ENCODE results near the gene FBXL15. TPM values are rescaled to one million over a fixed set of nuclear protein-coding genes. Genes with fewer than 3 reads are reported as not detected.
A peak's percentile ranks its signal among the peaks of the same experiment; 100 is the strongest.

Gene FBXL15
- total and polyA plus RNA-seq, 9 of the 15 experiments (the other 6 are each of a cell fraction or from before 2014, with no cell fraction given) = 0.08 to 25.9 (median 3.5) TPM

GRCh38 chr10:102421507-102421756, 796 bp downstream of the FBXL15 start:
- ChIA-PET POLR2A (interaction anchor here (0.9 to 5.3 kb wide), 11 partner anchors 9 to 180 kb away, joined by 3 to 34 read pairs (median 6); partner anchors contain the start of genes C10orf95, CUEDC2, GBF1 and PITX3), CTCF (ENCODE audit: low intra/inter-chr PET ratio) (no interaction called here)
- Histone ChIP-seq H3K36me3 (ENCODE audit: control insufficient read depth, insufficient read depth, low read length) (peaks cover 17% of the 10 kb centered on the region; the same call in 2 of the 3 replicates), H3K4me3 (peak overlapping the region; percentile 93), H3K9me3 (replicated peaks; ENCODE audit: control insufficient read depth, insufficient read depth, low read depth, low read length) (no peaks in the 10 kb centered on the region), H3K27me3 (ENCODE audit: control insufficient read depth in 2 of 2, insufficient read depth in 2 of 2, low read length in 2 of 2) (no peaks in the 10 kb centered on the region), H3K9ac (ENCODE audit: insufficient read depth in 1 of 2, low read depth in 2 of 2, low read length in 2 of 2) (peak overlapping the region; percentile 65 to 96), H2AFZ (ENCODE audit: low read depth, low read length) (peak overlapping the region; percentile 87; the same call in 1 of the 2 replicates), H3K9me1 (ENCODE audit: control insufficient read depth, insufficient read depth, low read length) (no peaks in the 10 kb centered on the region), H4K20me1 (replicated peaks; ENCODE audit: control insufficient read depth, insufficient read depth, low read length) (no peaks in the 10 kb centered on the region), H3K4me2 (ENCODE audit: insufficient read depth, low read length) (peak overlapping the region; percentile 74), H3K4me1 (replicated peaks in 1 of 2; ENCODE audit: control insufficient read depth in 2 of 2, insufficient read depth in 2 of 2, low read length in 2 of 2) (peaks cover 12 to 57% of the 10 kb centered on the region in 2 experiments; a peak in 4 of 5 replicates), H3K79me2 (ENCODE audit: control insufficient read depth, insufficient read depth, low read length) (peaks cover 25% of the 10 kb centered on the region), H3K27ac (ENCODE audit: extremely low read depth, low read depth, low read length) (peak overlapping the region; percentile 80)
- no peak for FAIRE-seq
- ATAC-seq = no peak
- TSS peak; percentile 74 for BruUV-seq (replicated peaks)
- in situ Hi-C loops (cut with MboI) (no loop called here), intact Hi-C loops (cut with micrococcal nuclease) (loop anchor here (1.0 to 5.0 kb wide), 2 partner anchors 26 to 41 kb away; partner anchors contain the start of gene NFKB2)
- no peak for DNase-seq (ENCODE audit: extremely low read depth in 1 of 4, low spot score in 3 of 4)
- 0% methylated on average over 6 of the region's 14 CpGs for WGBS (ENCODE audit: insufficient coverage, low coverage, missing lambda C conversion rate)
- TF ChIP-seq SPI1 (IDR thresholded peaks at IDR 0.05; ENCODE audit: borderline replicate concordance, low read depth, low read length) = no peak
- peak; percentile 41 for TF ChIP-seq RBBP5 (IDR thresholded peaks at IDR 0.05; ENCODE audit: borderline replicate concordance, insufficient read depth, low read length, poor library complexity, severe bottlenecking)
- no peak for TF ChIP-seq HBP1 (CRISPR knock-in tag; IDR thresholded peaks at IDR 0.05)
- no peak for TF ChIP-seq ZBTB49 (CRISPR knock-in tag; IDR thresholded peaks at IDR 0.05; ENCODE audit: borderline replicate concordance)
- TF ChIP-seq GABPA (tag; conservative IDR thresholded peaks at IDR 0.05; ENCODE audit: low read depth) = peak; percentile 71
- no peak for TF ChIP-seq HMG20A (CRISPR knock-in tag; conservative IDR thresholded peaks at IDR 0.05)
- no peak for TF ChIP-seq SMARCB1 (IDR thresholded peaks at IDR 0.05; ENCODE audit: insufficient read length, low read depth)
- no peak for TF ChIP-seq ZNF707 (CRISPR knock-in tag; conservative IDR thresholded peaks at IDR 0.05)
- TF ChIP-seq POLR3G (IDR thresholded peaks at IDR 0.05; ENCODE audit: extremely low read depth, insufficient read length, insufficient replicate concordance) = no peak
- 0 out of 2 replicates have a peak, but pooled peaks have one; percentile 40 for TF ChIP-seq ZNF740 (CRISPR knock-in tag; IDR thresholded peaks at IDR 0.05)
- TF ChIP-seq ZNF740 (tag; IDR thresholded peaks at IDR 0.05) = no peak
- no peak for TF ChIP-seq HNRNPL (IDR thresholded peaks at IDR 0.05; ENCODE audit: low read depth, low read length)
- TF ChIP-seq KAT8 (IDR thresholded peaks at IDR 0.05; ENCODE audit: low read depth) = no peak
- 0 out of 2 replicates have a peak, but pooled peaks have one; percentile 1 for TF ChIP-seq ETS1 (conservative IDR thresholded peaks at IDR 0.05; ENCODE audit: control insufficient read depth, low read depth, low read length)
- no peak for TF ChIP-seq ZNF695 (CRISPR knock-in tag; IDR thresholded peaks at IDR 0.05)
- 0 out of 2 replicates have a peak, but pooled peaks have one; percentile 1 for TF ChIP-seq CREM (IDR thresholded peaks at IDR 0.05; ENCODE audit: low read depth)
- peak; percentile 37; the same call in 1 of the 2 replicates for TF ChIP-seq ZFX (CRISPR knock-in tag; IDR thresholded peaks at IDR 0.05)
